Fibroblast of the aortic adventitia (primary cell): ENCODE measurements around the gene CD7. TPM values are rescaled to one million over a fixed set of nuclear protein-coding genes. Genes with fewer than 3 reads are reported as not detected.

Experiments
- DNase-seq: peaks from one replicate; pipeline ENCODE4 v3.0.0-alpha.2; 2010; ENCODE audit warnings: low read depth
- H3K4me3 ChIP-seq: 2 replicates; pipeline ENCODE4 v1.5.1; 2011; ENCODE audit warnings: low read depth, mild to moderate bottlenecking, control low read depth, low read length, moderate library complexity
- total RNA-seq: library from RNA; depleted of rRNA; stranded (reverse); fragments of >200 nt; gene quantifications from 2 replicates; pipeline ENCODE4 v1.2.3, GENCODE V29; 2012; ENCODE audit warnings: low replicate concordance
- TF ChIP-seq, protein P1 (sequence below): IDR thresholded peaks from 2 replicates; pipeline ENCODE4 v1.5.1; 2011; ENCODE audit warnings: mild to moderate bottlenecking, low read length, control low read depth, inconsistent platforms; ENCODE audit not compliant: insufficient read depth

Gene CD7
- total RNA-seq, 1 donor, result not detected

DNA sequence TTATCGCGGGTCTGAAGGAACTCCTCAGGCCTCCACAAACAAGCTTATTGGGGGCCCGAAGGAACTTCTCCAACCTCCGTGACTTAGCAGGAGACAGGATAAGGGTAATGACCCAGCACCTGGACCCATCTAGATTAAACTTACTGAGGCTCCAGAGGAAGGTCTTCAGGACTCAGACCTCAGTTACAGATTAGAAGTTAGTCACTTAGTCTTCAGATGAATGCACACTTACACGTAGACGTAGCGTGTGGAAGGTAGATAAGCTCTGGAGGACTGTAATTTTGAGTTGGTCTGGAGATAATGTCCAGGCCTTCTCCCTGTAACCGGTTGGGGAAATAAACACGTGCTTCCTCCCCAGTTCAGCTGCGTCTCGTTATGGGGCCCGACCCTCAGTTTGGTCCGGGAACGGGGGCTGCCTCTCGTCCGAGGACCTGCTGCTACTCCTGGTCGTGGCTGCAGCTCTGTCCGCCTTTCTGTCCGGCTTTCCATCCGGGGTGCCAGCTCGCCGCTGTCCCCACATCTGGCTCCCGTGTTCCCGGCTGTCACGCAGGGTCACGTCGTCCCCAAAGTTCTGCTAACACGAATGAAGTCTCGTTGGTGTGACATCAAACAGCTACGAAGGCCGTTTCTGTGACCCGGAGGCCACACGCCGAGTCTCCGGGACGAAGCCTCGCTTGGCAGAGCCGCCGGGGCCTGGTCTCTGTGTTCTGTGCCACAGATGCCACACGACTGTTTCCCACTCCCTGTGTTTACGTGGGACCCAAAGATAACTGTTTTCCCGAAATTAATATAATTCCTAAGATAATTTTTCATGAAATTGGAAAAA is 28.0 kb upstream of the CD7 start:
- no peak overlapping the region for H3K4me3 ChIP-seq
- DNase-seq, result no peak
- TF ChIP-seq, protein P1, sequence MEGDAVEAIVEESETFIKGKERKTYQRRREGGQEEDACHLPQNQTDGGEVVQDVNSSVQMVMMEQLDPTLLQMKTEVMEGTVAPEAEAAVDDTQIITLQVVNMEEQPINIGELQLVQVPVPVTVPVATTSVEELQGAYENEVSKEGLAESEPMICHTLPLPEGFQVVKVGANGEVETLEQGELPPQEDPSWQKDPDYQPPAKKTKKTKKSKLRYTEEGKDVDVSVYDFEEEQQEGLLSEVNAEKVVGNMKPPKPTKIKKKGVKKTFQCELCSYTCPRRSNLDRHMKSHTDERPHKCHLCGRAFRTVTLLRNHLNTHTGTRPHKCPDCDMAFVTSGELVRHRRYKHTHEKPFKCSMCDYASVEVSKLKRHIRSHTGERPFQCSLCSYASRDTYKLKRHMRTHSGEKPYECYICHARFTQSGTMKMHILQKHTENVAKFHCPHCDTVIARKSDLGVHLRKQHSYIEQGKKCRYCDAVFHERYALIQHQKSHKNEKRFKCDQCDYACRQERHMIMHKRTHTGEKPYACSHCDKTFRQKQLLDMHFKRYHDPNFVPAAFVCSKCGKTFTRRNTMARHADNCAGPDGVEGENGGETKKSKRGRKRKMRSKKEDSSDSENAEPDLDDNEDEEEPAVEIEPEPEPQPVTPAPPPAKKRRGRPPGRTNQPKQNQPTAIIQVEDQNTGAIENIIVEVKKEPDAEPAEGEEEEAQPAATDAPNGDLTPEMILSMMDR, result no peak

DNA sequence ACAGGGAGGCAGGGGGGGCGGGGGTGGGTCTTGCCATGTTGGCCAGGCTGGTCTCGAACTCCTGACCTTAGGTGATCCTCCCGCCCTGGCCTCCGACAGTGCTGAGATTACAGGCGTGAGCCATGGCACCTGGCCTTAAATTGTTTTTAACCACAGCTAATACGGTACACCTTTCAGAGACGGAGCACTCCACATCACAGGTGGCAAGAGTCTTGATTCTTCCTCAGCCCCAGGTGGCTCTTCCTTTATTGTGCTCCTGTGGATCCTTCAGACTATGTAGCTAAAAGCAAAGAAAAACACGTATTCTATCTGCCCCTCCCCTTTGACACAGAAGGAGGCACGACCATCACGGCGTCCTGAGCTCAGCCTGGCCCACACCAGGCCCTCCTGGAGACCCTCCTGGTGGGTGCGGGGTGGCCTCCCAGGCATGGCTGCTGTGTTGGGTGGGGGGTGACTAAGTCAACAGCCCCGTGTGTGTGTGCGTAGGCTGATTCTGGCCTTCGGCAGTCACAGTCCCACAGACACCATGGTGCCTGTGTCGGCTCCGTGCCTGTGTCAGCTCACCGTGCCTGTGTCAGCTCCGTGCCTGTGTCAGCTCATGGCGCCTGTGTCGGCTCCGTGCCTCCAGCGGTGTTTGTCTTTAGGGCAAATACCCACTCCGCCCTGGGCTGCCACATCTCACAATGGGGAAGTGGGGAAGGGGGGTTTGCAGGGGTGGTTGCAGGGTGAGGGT is 26.9 kb upstream of the CD7 start:
- TF ChIP-seq, protein P1, result no peak

GRCh38 chr17:82343560-82343959 is 26.2 kb upstream of the CD7 start:
- TF ChIP-seq, protein P1, result no peak
- no peak overlapping the region for H3K4me3 ChIP-seq
- no peak for DNase-seq

More for the DNA sequence above, 26.9 kb upstream of the CD7 start:
- no peak for DNase-seq
- no peak overlapping the region for H3K4me3 ChIP-seq

DNA sequence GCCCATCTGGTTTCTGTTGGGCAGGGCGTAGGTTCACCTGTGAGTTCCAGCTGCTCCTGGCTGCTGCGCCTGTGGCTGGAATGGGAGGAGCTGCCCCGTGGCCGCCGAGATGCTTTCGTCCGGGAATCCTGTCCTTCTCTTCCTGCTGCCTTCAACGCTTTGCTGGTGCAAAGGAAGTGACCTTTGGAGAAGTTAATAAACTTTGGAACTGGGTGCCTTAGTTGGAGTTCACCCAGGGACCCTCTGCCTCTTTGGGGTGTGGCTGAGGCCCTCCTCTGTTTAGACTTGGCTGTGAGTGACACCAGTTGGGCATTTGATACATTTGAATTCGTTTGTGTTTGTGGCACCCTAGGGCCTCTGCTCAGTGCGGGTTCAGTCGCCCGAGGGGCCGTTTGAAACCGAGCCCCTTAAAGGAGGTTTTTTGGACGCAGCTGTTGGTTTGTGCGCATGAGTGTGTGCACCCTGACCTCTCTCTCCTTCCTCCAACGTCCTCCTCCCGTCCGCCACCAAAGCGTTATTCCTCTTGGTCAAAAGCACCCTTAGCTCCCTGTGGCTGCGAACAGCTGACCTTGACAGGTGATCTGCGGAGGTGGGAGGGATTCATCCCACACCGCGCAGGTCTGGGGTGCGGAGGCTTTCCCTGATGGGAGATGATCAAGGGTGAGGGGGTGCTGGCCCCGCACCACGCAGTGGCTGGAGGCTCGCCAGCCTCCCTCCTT is 25.1 kb upstream of the CD7 start:
- H3K4me3 ChIP-seq, result no peak overlapping the region
- DNase-seq, result no peak
- TF ChIP-seq, protein P1, result no peak

GRCh38 chr17:82339634-82340580 is 22.5 kb upstream of the CD7 start:
- DNase-seq, result no peak
- TF ChIP-seq, protein P1, result no peak
- peak overlapping the region; percentile 53 for H3K4me3 ChIP-seq
